Measurements from ENCODE around the gene KDM4C. TPM values are rescaled to one million over a fixed set of nuclear protein-coding genes. Genes with fewer than 3 reads are reported as not detected.

The KDM4C gene
- total RNA-seq, 2 donors from 2014 or later = 12.8 to 31.5 TPM

GRCh38 chr9:6997330-6997729 lies 239.6 kb downstream of the KDM4C start:
- H3K9me3 Mint-ChIP-seq = no peaks in the 10 kb centered on the region
- Histone ChIP-seq H3K27me3 (ENCODE audit: control insufficient read depth, insufficient read depth, low read length, poor library complexity, severe bottlenecking) (no peaks in the 10 kb centered on the region), H3K4me1 (ENCODE audit: control insufficient read depth, insufficient read depth, low read length) (no peaks in the 10 kb centered on the region), H3K9me3 (ENCODE audit: control insufficient read depth, low read length) (no peaks in the 10 kb centered on the region), H3K9ac (ENCODE audit: extremely low read depth, low read length, poor library complexity, severe bottlenecking) (no peak overlapping the region), H3K36me3 (ENCODE audit: control insufficient read depth, insufficient read depth, low read length) (peaks cover 42% of the 10 kb centered on the region), H3K4me3 (ENCODE audit: low read length) (no peak overlapping the region), H3K27ac (ENCODE audit: low read depth, low read length) (no peak overlapping the region)
- no peak for TF ChIP-seq CTCF (conservative IDR thresholded peaks at IDR 0.05)
- WGBS, 2 experiments (ENCODE audit: insufficient coverage in 1 of 2, insufficient read length in 1 of 2) = 92 to 100% methylated on average over 1 of the region's 1 CpG
- no peak overlapping the region for H3K4me3 Mint-ChIP-seq
- peaks cover 3% of the 10 kb centered on the region for H3K4me1 Mint-ChIP-seq
- no peak overlapping the region for H3K27ac Mint-ChIP-seq
- H3K27me3 Mint-ChIP-seq (ENCODE audit: insufficient read depth) = no peaks in the 10 kb centered on the region
- no peak for DNase-seq
- peaks cover 27% of the 10 kb centered on the region for H3K36me3 Mint-ChIP-seq (ENCODE audit: low read depth)

- peaks cover 3% of the 10 kb centered on the region for H3K4me1 Mint-ChIP-seq
- Histone ChIP-seq H3K27ac (ENCODE audit: low read depth, low read length) (no peak overlapping the region), H3K9ac (ENCODE audit: extremely low read depth, low read length, poor library complexity, severe bottlenecking) (no peak overlapping the region), H3K9me3 (ENCODE audit: control insufficient read depth, low read length) (peaks cover 10% of the 10 kb centered on the region), H3K27me3 (ENCODE audit: control insufficient read depth, insufficient read depth, low read length, poor library complexity, severe bottlenecking) (no peaks in the 10 kb centered on the region), H3K4me1 (ENCODE audit: control insufficient read depth, insufficient read depth, low read length) (no peaks in the 10 kb centered on the region), H3K36me3 (ENCODE audit: control insufficient read depth, insufficient read depth, low read length) (peaks cover 40% of the 10 kb centered on the region), H3K4me3 (ENCODE audit: low read length) (no peak overlapping the region)
- no peaks in the 10 kb centered on the region for H3K27me3 Mint-ChIP-seq (ENCODE audit: insufficient read depth)
- 94 to 95% methylated on average over 2 of the region's 2 CpGs for WGBS, 2 experiments (ENCODE audit: insufficient coverage in 1 of 2, insufficient read length in 1 of 2)
- H3K36me3 Mint-ChIP-seq (ENCODE audit: low read depth) = peaks cover 23% of the 10 kb centered on the region
- no peak overlapping the region for H3K4me3 Mint-ChIP-seq
- no peak overlapping the region for H3K27ac Mint-ChIP-seq
- no peaks in the 10 kb centered on the region for H3K9me3 Mint-ChIP-seq
- no peak for TF ChIP-seq CTCF (conservative IDR thresholded peaks at IDR 0.05)
- no peak for DNase-seq
Observed at GRCh38 chr9:6999794-7000193, 242.0 kb downstream of the KDM4C start.

- Histone ChIP-seq H3K9ac (ENCODE audit: extremely low read depth, low read length, poor library complexity, severe bottlenecking) (no peak overlapping the region), H3K9me3 (ENCODE audit: control insufficient read depth, low read length) (peaks cover 12% of the 10 kb centered on the region), H3K27ac (ENCODE audit: low read depth, low read length) (no peak overlapping the region), H3K36me3 (ENCODE audit: control insufficient read depth, insufficient read depth, low read length) (peaks cover 29% of the 10 kb centered on the region), H3K4me1 (ENCODE audit: control insufficient read depth, insufficient read depth, low read length) (no peaks in the 10 kb centered on the region), H3K4me3 (ENCODE audit: low read length) (no peak overlapping the region), H3K27me3 (ENCODE audit: control insufficient read depth, insufficient read depth, low read length, poor library complexity, severe bottlenecking) (no peaks in the 10 kb centered on the region)
- DNase-seq = no peak
- H3K27ac Mint-ChIP-seq = no peak overlapping the region
- H3K36me3 Mint-ChIP-seq (ENCODE audit: low read depth) = peaks cover 13% of the 10 kb centered on the region
- H3K4me3 Mint-ChIP-seq = no peak overlapping the region
- H3K27me3 Mint-ChIP-seq (ENCODE audit: insufficient read depth) = no peaks in the 10 kb centered on the region
- no peak for TF ChIP-seq CTCF (conservative IDR thresholded peaks at IDR 0.05)
- WGBS, 2 experiments (ENCODE audit: insufficient coverage in 1 of 2, insufficient read length in 1 of 2) = 77 to 100% methylated on average over 1 of the region's 1 CpG
- H3K9me3 Mint-ChIP-seq = no peaks in the 10 kb centered on the region
- H3K4me1 Mint-ChIP-seq = peaks cover 3% of the 10 kb centered on the region
Observed at GRCh38 chr9:7001571-7001970, 243.8 kb downstream of the KDM4C start.

Data from endodermal cell (in vitro differentiated cells).